ENCODE results near the gene PDZD2.
A peak's percentile ranks its signal among the peaks of the same experiment; 100 is the strongest.

DNA sequence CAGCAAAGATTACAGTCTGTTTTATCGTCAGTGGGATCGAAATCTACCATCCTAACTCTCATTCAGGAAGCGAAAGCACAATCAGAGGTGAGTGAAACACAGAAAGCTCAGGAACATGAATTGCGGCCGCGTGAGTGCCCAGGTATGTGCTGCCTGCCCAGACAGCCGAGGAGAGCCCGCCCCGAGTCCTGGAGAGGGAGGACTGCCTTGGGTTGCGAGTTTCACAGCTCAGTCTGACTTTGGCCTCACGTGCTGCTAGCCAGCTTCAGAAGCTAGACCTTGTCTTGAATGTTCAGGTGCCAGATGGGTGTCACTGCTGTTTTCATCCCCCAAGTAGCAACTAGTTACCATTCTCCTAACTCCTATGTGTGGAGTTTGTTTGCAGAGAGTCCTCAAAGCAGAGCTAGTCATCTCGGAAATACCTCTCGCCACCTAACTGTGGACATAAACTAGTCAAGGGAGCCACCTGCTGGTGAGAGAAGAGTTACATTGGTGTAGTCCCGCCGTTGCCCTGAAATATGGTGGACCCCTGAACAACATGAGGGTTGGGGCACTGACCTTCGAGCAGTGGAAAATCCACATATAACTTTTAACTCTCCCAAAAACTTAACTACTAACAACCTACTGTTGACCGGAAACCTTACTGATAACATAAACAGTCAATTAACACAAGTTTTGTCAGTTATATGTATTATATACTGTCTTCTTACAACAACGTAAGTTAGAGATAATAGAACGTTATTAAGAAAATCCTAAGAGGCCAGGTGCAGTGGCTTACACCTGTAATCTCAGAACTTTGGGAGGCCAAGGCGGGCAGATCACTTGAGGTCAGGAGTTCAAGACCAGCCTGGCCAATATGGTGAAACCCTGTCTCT is 454.2 kb downstream of the PDZD2 start:
- TF ChIP-seq, protein P1, sequence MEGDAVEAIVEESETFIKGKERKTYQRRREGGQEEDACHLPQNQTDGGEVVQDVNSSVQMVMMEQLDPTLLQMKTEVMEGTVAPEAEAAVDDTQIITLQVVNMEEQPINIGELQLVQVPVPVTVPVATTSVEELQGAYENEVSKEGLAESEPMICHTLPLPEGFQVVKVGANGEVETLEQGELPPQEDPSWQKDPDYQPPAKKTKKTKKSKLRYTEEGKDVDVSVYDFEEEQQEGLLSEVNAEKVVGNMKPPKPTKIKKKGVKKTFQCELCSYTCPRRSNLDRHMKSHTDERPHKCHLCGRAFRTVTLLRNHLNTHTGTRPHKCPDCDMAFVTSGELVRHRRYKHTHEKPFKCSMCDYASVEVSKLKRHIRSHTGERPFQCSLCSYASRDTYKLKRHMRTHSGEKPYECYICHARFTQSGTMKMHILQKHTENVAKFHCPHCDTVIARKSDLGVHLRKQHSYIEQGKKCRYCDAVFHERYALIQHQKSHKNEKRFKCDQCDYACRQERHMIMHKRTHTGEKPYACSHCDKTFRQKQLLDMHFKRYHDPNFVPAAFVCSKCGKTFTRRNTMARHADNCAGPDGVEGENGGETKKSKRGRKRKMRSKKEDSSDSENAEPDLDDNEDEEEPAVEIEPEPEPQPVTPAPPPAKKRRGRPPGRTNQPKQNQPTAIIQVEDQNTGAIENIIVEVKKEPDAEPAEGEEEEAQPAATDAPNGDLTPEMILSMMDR (conservative IDR thresholded peaks at IDR 0.05) = peak; percentile 93
- TF ChIP-seq EZH2 (IDR thresholded peaks at IDR 0.05; ENCODE audit: low read depth) = no peak

Measured in PC-9 (cell line).